ENCODE data around the gene NPIPA5.

DNA sequence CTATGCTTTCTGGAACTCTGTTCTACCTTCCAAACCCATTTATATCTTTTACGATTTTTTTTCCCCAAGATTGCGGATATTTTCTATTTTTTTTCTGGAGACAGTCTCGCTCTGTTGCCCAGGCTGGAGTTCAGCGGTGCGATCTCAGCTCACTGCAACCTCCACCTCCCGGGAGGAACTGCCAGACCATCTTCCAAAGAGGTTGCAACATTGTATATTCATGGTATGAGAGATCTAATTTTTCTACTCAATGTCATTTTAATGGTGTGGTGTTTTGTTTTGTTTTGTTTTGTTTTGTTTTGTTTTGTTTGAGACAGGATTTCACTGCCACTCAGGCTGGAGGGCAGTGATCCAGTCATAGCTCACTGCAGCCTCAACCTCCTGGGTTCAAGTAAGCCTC, 47.8 kb upstream of the NPIPA5 start:
- no peak for TF ChIP-seq POLR2A (IDR thresholded peaks at IDR 0.05)
- TF ChIP-seq, protein P1, sequence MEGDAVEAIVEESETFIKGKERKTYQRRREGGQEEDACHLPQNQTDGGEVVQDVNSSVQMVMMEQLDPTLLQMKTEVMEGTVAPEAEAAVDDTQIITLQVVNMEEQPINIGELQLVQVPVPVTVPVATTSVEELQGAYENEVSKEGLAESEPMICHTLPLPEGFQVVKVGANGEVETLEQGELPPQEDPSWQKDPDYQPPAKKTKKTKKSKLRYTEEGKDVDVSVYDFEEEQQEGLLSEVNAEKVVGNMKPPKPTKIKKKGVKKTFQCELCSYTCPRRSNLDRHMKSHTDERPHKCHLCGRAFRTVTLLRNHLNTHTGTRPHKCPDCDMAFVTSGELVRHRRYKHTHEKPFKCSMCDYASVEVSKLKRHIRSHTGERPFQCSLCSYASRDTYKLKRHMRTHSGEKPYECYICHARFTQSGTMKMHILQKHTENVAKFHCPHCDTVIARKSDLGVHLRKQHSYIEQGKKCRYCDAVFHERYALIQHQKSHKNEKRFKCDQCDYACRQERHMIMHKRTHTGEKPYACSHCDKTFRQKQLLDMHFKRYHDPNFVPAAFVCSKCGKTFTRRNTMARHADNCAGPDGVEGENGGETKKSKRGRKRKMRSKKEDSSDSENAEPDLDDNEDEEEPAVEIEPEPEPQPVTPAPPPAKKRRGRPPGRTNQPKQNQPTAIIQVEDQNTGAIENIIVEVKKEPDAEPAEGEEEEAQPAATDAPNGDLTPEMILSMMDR (IDR thresholded peaks at IDR 0.05): no peak
